Natural killer cell (primary cell): Measurements from ENCODE around the gene RGS10. TPM values are rescaled to one million over a fixed set of nuclear protein-coding genes. Genes with fewer than 3 reads are reported as not detected.

ENCODE experiments used
- ATAC-seq, 3 donors: fragments of 150-1000 bp in 2 of 3; fragments of 200-7000 bp in 1 of 3; cut with Tn5 transposase; 1 replicate in 1 of 3; 2 replicates in 2 of 3; pipeline ENCODE4 v1.10.0; 2021; ENCODE audit warnings: mild to moderate bottlenecking in 2 of 3, moderate library complexity in 2 of 3
- DNase-seq, 2 donors: peaks; one replicate each; pipeline versions ENCODE4 v3.0.0 to v3.0.0-alpha.2; 2013 to 2021; ENCODE audit warnings: mixed read lengths in 1 of 2
- H3K27ac ChIP-seq: one replicate; pipeline ENCODE4 v1.5.1; 2013; ENCODE audit warnings: mild to moderate bottlenecking, low read length
- H3K27me3 ChIP-seq: one replicate; pipeline ENCODE4 v1.6.1; 2013; ENCODE audit warnings: low read length; ENCODE audit not compliant: control insufficient read depth, insufficient read depth
- H3K36me3 ChIP-seq: one replicate; pipeline ENCODE4 v1.6.1; 2013; ENCODE audit warnings: low read length; ENCODE audit not compliant: control insufficient read depth, insufficient read depth
- H3K4me1 ChIP-seq: one replicate; pipeline ENCODE4 v1.6.1; 2013; ENCODE audit warnings: low read length; ENCODE audit not compliant: control insufficient read depth, insufficient read depth
- H3K4me3 ChIP-seq: one replicate; pipeline ENCODE4 v1.5.1; 2013; ENCODE audit warnings: low read length
- H3K9me3 ChIP-seq: one replicate; pipeline ENCODE4 v1.6.1; 2013; ENCODE audit warnings: low read length; ENCODE audit not compliant: control insufficient read depth, insufficient read depth
- H3K27ac Mint-ChIP-seq, 2 donors: one replicate each; pipeline ENCODE4 v1.8.0; 2022; ENCODE audit warnings: mild to moderate bottlenecking in 2 of 2, mixed read lengths in 2 of 2, moderate library complexity in 1 of 2
- H3K27me3 Mint-ChIP-seq, 2 donors: one replicate each; pipeline ENCODE4 v1.8.0; 2022; ENCODE audit warnings: low read depth in 2 of 2, mixed read lengths in 2 of 2
- H3K36me3 Mint-ChIP-seq: one replicate; pipeline ENCODE4 v1.8.0; 2022; ENCODE audit warnings: mixed read lengths
- H3K4me1 Mint-ChIP-seq, 2 donors: one replicate each; pipeline ENCODE4 v1.8.0; 2022; ENCODE audit warnings: mixed read lengths in 2 of 2
- H3K4me3 Mint-ChIP-seq: one replicate; pipeline ENCODE4 v1.8.0; 2022; ENCODE audit warnings: mild to moderate bottlenecking, moderate library complexity, mixed read lengths
- H3K9me3 Mint-ChIP-seq, 2 donors: one replicate each; pipeline ENCODE4 v1.8.0; 2022; ENCODE audit warnings: mixed read lengths in 2 of 2
- WGBS: methylation state at CpG from one replicate; pipeline ENCODE4 v1.1.7; 2013; ENCODE audit warnings: missing lambda C conversion rate; ENCODE audit not compliant: insufficient coverage; 5-methylcytosine and 5-hydroxymethylcytosine counted together
- intact Hi-C: fragments of 100-400 bp; cut with micrococcal nuclease; formaldehyde crosslinking; loops from one replicate; pipeline ENCODE4 v1.14.2; 2022
- total RNA-seq, 4 donors: library from RNA; stranded (reverse); fragments of 120-200 nt in 1 of 4; gene quantifications; one replicate each; pipeline versions ENCODE4 v1.2.3 to v1.2.4, GENCODE V29; 2013 to 2022
- TF ChIP-seq, protein P1 (sequence below): fragments of 200-600 bp; IDR thresholded peaks from one replicate; pipeline ENCODE4 v1.8.0; 2022; ENCODE audit warnings: antibody characterized with exemption

The RGS10 gene
- total RNA-seq, 3 donors from 2014 or later (not counting 1 experiment from before 2014, with no cell fraction given) = 13.5 to 25.7 (median 21.4) TPM

DNA sequence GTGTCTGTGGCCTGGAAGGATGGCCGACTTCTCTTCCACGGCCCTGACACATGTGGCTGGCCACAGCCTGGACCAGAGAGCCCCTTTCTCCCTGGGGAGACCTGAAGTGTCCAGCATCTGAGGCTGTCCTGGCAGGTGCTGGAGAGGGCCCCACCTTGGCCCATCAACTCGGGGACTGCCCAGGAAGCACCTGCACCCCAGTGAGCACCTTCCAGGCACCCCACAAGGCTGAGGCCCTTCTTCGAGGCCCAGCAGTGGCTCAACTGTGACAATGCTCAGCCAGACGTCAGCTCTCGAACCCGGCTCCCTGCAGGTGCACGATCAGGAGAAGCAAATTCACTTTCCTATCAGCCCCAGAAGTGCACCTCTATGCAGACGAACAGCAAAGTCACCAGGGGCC, 24.3 kb downstream of the RGS10 start:
- intact Hi-C loops = no loop called here
- H3K4me1 Mint-ChIP-seq = peaks cover 17 to 35% of the 10 kb centered on the region in 2 donors
- peak in 1 of 3 donors; percentile 3 for ATAC-seq

DNA sequence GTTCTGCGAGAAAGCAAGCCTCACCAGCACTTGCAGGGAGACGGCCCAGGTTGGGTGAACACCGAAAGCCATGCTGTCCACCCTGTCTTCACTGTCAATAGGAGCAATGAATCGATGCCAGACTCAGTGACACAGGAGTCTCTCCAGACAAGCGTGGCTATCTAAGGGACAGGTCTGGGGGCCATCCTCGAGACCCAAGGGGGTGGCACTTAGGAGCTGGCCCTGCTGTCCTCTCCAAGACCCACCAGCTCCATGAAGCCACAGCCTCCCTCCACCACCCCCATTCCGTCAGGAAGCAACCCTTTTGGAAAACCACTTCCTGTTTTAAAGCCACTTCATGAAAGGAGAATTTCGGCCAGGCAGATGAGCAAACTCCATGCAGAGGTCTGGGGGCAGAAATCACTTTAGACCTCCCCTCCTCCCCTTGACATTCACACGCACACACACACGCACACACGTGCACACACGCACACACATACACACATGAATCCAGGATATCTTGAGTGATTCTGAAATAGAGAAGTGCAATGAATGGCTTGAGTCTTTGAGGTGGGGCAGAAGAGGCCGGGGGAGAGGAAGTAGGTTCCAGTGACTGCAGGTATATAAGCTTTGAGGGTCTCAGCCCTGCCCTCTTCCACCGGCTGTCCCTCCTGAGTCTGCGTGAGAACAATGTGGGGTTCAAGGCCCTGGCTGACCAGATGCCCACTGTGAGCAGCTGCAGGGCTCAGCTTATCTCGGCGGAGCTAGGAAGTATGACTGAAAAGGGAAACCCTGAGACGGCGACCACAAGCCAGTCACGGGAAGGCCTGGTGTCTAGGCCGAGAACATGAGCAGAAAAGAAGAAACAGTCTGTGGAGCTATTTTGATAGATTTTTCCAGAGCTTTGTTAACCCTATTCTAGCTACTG, 25.0 kb downstream of the RGS10 start:
- H3K4me3 Mint-ChIP-seq = peak overlapping the region; percentile 37
- H3K36me3 Mint-ChIP-seq = no peaks in the 10 kb centered on the region
- no peaks in the 10 kb centered on the region for H3K27me3 Mint-ChIP-seq
- 21% methylated on average over 17 of the region's 21 CpGs for WGBS
- TF ChIP-seq, protein P1, sequence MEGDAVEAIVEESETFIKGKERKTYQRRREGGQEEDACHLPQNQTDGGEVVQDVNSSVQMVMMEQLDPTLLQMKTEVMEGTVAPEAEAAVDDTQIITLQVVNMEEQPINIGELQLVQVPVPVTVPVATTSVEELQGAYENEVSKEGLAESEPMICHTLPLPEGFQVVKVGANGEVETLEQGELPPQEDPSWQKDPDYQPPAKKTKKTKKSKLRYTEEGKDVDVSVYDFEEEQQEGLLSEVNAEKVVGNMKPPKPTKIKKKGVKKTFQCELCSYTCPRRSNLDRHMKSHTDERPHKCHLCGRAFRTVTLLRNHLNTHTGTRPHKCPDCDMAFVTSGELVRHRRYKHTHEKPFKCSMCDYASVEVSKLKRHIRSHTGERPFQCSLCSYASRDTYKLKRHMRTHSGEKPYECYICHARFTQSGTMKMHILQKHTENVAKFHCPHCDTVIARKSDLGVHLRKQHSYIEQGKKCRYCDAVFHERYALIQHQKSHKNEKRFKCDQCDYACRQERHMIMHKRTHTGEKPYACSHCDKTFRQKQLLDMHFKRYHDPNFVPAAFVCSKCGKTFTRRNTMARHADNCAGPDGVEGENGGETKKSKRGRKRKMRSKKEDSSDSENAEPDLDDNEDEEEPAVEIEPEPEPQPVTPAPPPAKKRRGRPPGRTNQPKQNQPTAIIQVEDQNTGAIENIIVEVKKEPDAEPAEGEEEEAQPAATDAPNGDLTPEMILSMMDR = no peak
- H3K27ac Mint-ChIP-seq = peak overlapping the region; percentile 71 to 80
- H3K4me1 Mint-ChIP-seq = peaks cover 17 to 35% of the 10 kb centered on the region in 2 donors
- peaks cover 38% of the 10 kb centered on the region for H3K4me1 ChIP-seq
- H3K27ac ChIP-seq = peak overlapping the region; percentile 77
- no peaks in the 10 kb centered on the region for H3K27me3 ChIP-seq
- ATAC-seq = peak; percentile 62 to 69 (median 62)
- H3K36me3 ChIP-seq = peaks cover 12% of the 10 kb centered on the region
- no peak overlapping the region for H3K4me3 ChIP-seq
- H3K9me3 Mint-ChIP-seq = no peaks in the 10 kb centered on the region
- H3K9me3 ChIP-seq = no peaks in the 10 kb centered on the region
- peak; percentile 29 to 74 for DNase-seq
- intact Hi-C loops = no loop called here

More for the DNA sequence above, 24.3 kb downstream of the RGS10 start:
- no peak overlapping the region for H3K4me3 ChIP-seq
- Mint-ChIP-seq H3K4me3 (no peak overlapping the region), H3K36me3 (no peaks in the 10 kb centered on the region), H3K27ac (peak overlapping the region; percentile 71 to 80), H3K27me3 (no peaks in the 10 kb centered on the region), H3K9me3 (no peaks in the 10 kb centered on the region)
- H3K36me3 ChIP-seq = peaks cover 9% of the 10 kb centered on the region
- DNase-seq = peak in 1 of 2 donors; percentile 33
- H3K4me1 ChIP-seq = peaks cover 38% of the 10 kb centered on the region
- WGBS = 53% methylated on average over 9 of the region's 9 CpGs
- H3K27me3 ChIP-seq = no peaks in the 10 kb centered on the region
- H3K9me3 ChIP-seq = no peaks in the 10 kb centered on the region
- H3K27ac ChIP-seq = peak overlapping the region; percentile 77
- TF ChIP-seq, protein P1 = no peak

DNA sequence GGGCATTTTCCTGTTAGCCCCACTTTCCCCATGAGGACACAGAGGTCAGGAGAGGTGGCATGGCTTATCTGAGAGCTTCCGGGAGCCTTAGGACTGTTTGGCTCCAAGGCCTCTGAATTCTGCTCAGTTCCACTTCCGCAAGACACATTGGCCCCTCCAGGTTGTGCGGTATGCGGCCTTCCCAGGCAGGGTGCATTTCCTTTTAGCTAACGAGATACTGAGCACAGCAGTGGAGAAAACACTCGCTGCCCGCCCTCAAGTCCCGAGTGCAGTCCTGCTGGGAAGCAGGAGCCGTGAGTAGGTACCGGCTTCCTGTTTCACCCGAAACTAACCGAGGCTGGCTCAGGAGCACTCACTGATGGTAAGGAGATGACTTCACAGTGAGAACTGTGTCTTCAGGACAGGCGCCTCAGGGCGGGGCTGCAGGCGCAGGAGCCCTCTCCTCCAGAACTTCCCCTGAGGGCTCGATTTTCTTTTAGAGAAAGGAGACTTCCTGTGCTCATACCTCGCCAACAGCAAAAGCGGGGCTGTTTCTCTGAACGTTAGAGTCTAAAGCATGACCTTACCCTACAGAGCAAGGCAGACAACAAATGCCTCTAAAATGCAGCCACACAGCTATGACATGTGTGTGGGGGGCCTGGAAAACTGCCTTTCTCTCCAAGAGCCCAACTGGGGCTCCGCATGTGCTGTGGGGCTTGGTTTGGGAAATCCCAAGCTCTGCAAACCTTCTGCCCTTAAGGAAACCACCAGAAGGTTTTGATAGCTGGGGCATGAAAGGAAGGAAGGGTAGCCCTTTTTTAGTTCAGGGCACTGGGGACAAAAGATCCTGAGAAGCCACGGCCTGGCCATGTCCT, 25.9 kb downstream of the RGS10 start:
- Histone ChIP-seq H3K27ac (peak overlapping the region; percentile 77), H3K4me3 (no peak overlapping the region), H3K27me3 (no peaks in the 10 kb centered on the region), H3K4me1 (peaks cover 38% of the 10 kb centered on the region), H3K36me3 (peaks cover 16% of the 10 kb centered on the region), H3K9me3 (no peaks in the 10 kb centered on the region)
- ATAC-seq = peak; percentile 63 to 66 (median 64)
- Mint-ChIP-seq H3K27ac (peak overlapping the region; percentile 71 to 80), H3K9me3 (no peaks in the 10 kb centered on the region), H3K36me3 (no peaks in the 10 kb centered on the region), H3K4me3 (peak overlapping the region; percentile 37), H3K4me1 (peaks cover 17 to 35% of the 10 kb centered on the region in 2 donors), H3K27me3 (no peaks in the 10 kb centered on the region)
- DNase-seq = peak in 1 of 2 donors; percentile 84
- 10% methylated on average over 20 of the region's 21 CpGs for WGBS
- TF ChIP-seq, protein P1 = no peak
- intact Hi-C loops = no loop called here
